GM12873 (cell line): ENCODE data around the gene ZNF568.

Experiments used
- CTCF ChIP-seq: IDR thresholded peaks from 2 replicates; pipeline ENCODE4 v1.5.1; 2012; ENCODE audit warnings: low read depth, mild to moderate bottlenecking, moderate library complexity, low read length, control low read depth; ENCODE audit not compliant: insufficient read depth; ENCODE audit errors: missing control alignments

Gene ZNF568

GRCh38 chr19:36915992-36916830 is at the start of gene ZNF568, which contains the start of gene ZNF829:
Gene ZNF568, plus strand, starts transcription at chr19:36916332. Its CDS starts 6,439 bp downstream, at chr19:36922771.
Gene ZNF829, minus strand, starts transcription at chr19:36916291. Its CDS starts 1,124 bp downstream, at chr19:36915167.
- peak; percentile 77 for TF ChIP-seq CTCF

- no peak for TF ChIP-seq CTCF
Observed at GRCh38 chr19:36876993-36877938, 38.9 kb upstream of the ZNF568 start.

GRCh38 chr19:36891768-36892357 is 24.3 kb upstream of the ZNF568 start:
- TF ChIP-seq CTCF, result no peak

GRCh38 chr19:36894849-36895383 is 21.2 kb upstream of the ZNF568 start:
- no peak for TF ChIP-seq CTCF

- no peak for TF ChIP-seq CTCF
Observed at GRCh38 chr19:36898422-36898821, 17.7 kb upstream of the ZNF568 start.

GRCh38 chr19:36916991-36917390 is 859 bp downstream of the ZNF568 start:
- no peak for TF ChIP-seq CTCF
